MM.1S (cell line): ENCODE data around the gene LOX.

ENCODE experiments used
- EZH2 ChIP-seq: fragments of 300-600 bp; sonication (generic); optimal IDR thresholded peaks from 2 replicates; pipeline ENCODE3; 2017; ENCODE audit warnings: low read depth, mild to moderate bottlenecking, antibody characterized with exemption, low read length, mixed read lengths
- TF ChIP-seq, protein P1 (sequence below): fragments of 300-600 bp; sonication (generic); IDR thresholded peaks from 2 replicates; pipeline ENCODE4 v1.5.1; 2016; ENCODE audit warnings: antibody characterized with exemption, low read length, mixed read lengths

DNA sequence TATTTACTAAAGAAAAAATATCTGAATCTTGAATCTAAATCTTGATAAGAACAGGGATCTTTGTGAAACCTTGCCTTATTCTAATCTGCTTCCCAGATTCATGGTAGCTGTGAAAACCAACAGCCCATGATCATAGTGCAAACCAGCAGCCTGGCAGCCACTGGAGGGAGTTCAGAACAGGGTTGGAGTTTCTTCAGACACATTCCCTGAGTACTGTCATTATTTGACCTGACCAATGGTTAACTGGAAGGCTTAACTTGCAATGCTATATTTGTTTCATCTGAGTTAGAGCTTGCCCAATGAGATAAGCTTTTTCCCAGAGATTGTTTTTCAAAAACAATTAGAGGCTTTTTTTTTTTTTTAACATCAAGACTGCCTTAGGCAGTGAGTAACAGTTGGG, 47.8 kb downstream of the LOX start:
- TF ChIP-seq, protein P1, sequence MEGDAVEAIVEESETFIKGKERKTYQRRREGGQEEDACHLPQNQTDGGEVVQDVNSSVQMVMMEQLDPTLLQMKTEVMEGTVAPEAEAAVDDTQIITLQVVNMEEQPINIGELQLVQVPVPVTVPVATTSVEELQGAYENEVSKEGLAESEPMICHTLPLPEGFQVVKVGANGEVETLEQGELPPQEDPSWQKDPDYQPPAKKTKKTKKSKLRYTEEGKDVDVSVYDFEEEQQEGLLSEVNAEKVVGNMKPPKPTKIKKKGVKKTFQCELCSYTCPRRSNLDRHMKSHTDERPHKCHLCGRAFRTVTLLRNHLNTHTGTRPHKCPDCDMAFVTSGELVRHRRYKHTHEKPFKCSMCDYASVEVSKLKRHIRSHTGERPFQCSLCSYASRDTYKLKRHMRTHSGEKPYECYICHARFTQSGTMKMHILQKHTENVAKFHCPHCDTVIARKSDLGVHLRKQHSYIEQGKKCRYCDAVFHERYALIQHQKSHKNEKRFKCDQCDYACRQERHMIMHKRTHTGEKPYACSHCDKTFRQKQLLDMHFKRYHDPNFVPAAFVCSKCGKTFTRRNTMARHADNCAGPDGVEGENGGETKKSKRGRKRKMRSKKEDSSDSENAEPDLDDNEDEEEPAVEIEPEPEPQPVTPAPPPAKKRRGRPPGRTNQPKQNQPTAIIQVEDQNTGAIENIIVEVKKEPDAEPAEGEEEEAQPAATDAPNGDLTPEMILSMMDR, result no peak
- no peak for TF ChIP-seq EZH2
